Measurements from ENCODE around the gene MGME1.

MGME1 gene, protein sequence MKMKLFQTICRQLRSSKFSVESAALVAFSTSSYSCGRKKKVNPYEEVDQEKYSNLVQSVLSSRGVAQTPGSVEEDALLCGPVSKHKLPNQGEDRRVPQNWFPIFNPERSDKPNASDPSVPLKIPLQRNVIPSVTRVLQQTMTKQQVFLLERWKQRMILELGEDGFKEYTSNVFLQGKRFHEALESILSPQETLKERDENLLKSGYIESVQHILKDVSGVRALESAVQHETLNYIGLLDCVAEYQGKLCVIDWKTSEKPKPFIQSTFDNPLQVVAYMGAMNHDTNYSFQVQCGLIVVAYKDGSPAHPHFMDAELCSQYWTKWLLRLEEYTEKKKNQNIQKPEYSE

GRCh38 chr20:17968366-17969277, at the start of gene MGME1, which contains the start of gene SNX5:
Gene MGME1, plus strand, starts transcription at chr20:17969018. Its CDS starts 842 bp downstream, at chr20:17969860.
Gene SNX5, minus strand, starts transcription at chr20:17968794. Its CDS starts 369 bp downstream, at chr20:17968425.
- H3K27ac ChIP-seq (ENCODE audit: low read depth, low read length): peak within 1 kb of the TSS; percentile 99
- no peaks in the 10 kb centered on the region for H3K9me3 ChIP-seq (ENCODE audit: control insufficient read depth in 1 of 2, low read length in 2 of 2)
- peaks cover 35 to 49% of the 10 kb centered on the region in 2 donors for H3K4me1 ChIP-seq (ENCODE audit: control insufficient read depth in 1 of 2, insufficient read depth in 2 of 2, low read length in 2 of 2)
- H3K27me3 ChIP-seq (ENCODE audit: control insufficient read depth in 1 of 2, insufficient read depth in 2 of 2, low read length in 2 of 2): no peaks in the 10 kb centered on the region
- peak within 1 kb of the TSS; percentile 90 to 96 for H3K9ac ChIP-seq (ENCODE audit: low read depth in 1 of 2, low read length in 2 of 2)
- peak within 1 kb of the TSS; percentile 88 to 95 for H3K4me3 ChIP-seq (ENCODE audit: low read depth in 1 of 2, low read length in 2 of 2)
- no peaks in the 10 kb centered on the region for H3K36me3 ChIP-seq (ENCODE audit: control insufficient read depth in 1 of 2, insufficient read depth in 2 of 2, low read length in 2 of 2)

GRCh38 chr20:17919149-17919548, 49.7 kb upstream of the MGME1 start:
- Histone ChIP-seq H3K36me3 (ENCODE audit: control insufficient read depth in 1 of 2, insufficient read depth in 2 of 2, low read length in 2 of 2) (no peaks in the 10 kb centered on the region), H3K4me1 (ENCODE audit: control insufficient read depth in 1 of 2, insufficient read depth in 2 of 2, low read length in 2 of 2) (no peaks in the 10 kb centered on the region), H3K27ac (ENCODE audit: low read depth, low read length) (no peak overlapping the region), H3K27me3 (ENCODE audit: control insufficient read depth in 1 of 2, insufficient read depth in 2 of 2, low read length in 2 of 2) (no peaks in the 10 kb centered on the region), H3K9ac (ENCODE audit: low read depth in 1 of 2, low read length in 2 of 2) (no peak overlapping the region), H3K9me3 (ENCODE audit: control insufficient read depth in 1 of 2, low read length in 2 of 2) (no peaks in the 10 kb centered on the region), H3K4me3 (ENCODE audit: low read depth in 1 of 2, low read length in 2 of 2) (no peak overlapping the region)

GRCh38 chr20:17921774-17922173, 47.0 kb upstream of the MGME1 start:
- H3K4me3 ChIP-seq (ENCODE audit: low read depth in 1 of 2, low read length in 2 of 2): no peak overlapping the region
- H3K9me3 ChIP-seq (ENCODE audit: control insufficient read depth in 1 of 2, low read length in 2 of 2): no peaks in the 10 kb centered on the region
- no peaks in the 10 kb centered on the region for H3K36me3 ChIP-seq (ENCODE audit: control insufficient read depth in 1 of 2, insufficient read depth in 2 of 2, low read length in 2 of 2)
- H3K9ac ChIP-seq (ENCODE audit: low read depth in 1 of 2, low read length in 2 of 2): no peak overlapping the region
- no peak overlapping the region for H3K27ac ChIP-seq (ENCODE audit: low read depth, low read length)
- no peaks in the 10 kb centered on the region for H3K27me3 ChIP-seq (ENCODE audit: control insufficient read depth in 1 of 2, insufficient read depth in 2 of 2, low read length in 2 of 2)
- peaks cover 16 to 18% of the 10 kb centered on the region in 2 donors for H3K4me1 ChIP-seq (ENCODE audit: control insufficient read depth in 1 of 2, insufficient read depth in 2 of 2, low read length in 2 of 2)

DNA sequence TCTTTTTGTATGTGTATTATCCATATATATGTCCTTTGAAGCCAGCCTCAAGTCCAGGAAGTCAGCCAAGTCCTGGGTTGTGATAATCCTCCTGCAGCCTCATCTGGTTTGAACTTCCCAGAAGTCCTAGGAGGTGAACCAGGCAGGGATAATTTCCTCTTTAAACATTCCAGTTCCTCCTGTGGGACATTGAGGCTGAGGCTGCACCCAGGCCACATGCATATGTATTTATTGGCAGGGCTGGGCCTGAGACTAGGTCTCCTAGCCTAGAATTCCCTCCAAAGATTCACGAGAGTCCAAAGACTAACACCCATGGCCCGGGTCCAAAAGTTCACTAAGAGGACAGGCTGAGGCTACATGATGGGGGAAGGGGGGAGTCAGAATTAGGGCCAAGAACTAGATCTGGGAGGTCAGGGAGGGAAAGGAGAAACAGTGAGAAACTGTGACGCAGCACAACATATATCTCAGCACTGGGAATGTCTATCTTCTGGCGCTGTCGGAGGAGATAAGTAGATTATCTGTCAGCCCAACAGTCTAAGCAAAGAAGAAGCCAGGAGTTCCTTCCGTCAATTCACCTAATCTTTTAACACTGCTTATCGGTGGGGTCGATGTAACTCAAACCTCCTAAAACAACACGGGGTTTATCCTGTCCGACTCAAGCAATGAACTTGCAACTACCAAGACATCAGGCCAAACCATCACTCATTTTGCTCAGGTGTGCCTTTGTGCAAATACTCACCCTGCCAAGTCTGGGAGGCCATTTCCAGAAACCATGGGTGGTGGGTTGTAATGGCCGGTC, 43.5 kb upstream of the MGME1 start:
- H3K9me3 ChIP-seq (ENCODE audit: control insufficient read depth in 1 of 2, low read length in 2 of 2): no peaks in the 10 kb centered on the region
- peak overlapping the region in 1 of 2 donors; percentile 15 for H3K9ac ChIP-seq (ENCODE audit: low read depth in 1 of 2, low read length in 2 of 2)
- no peaks in the 10 kb centered on the region for H3K27me3 ChIP-seq (ENCODE audit: control insufficient read depth in 1 of 2, insufficient read depth in 2 of 2, low read length in 2 of 2)
- no peaks in the 10 kb centered on the region for H3K36me3 ChIP-seq (ENCODE audit: control insufficient read depth in 1 of 2, insufficient read depth in 2 of 2, low read length in 2 of 2)
- H3K4me1 ChIP-seq (ENCODE audit: control insufficient read depth in 1 of 2, insufficient read depth in 2 of 2, low read length in 2 of 2): peaks cover 24 to 34% of the 10 kb centered on the region in 2 donors
- peak overlapping the region in 1 of 2 donors; percentile 16 for H3K4me3 ChIP-seq (ENCODE audit: low read depth in 1 of 2, low read length in 2 of 2)
- H3K27ac ChIP-seq (ENCODE audit: low read depth, low read length): no peak overlapping the region

DNA sequence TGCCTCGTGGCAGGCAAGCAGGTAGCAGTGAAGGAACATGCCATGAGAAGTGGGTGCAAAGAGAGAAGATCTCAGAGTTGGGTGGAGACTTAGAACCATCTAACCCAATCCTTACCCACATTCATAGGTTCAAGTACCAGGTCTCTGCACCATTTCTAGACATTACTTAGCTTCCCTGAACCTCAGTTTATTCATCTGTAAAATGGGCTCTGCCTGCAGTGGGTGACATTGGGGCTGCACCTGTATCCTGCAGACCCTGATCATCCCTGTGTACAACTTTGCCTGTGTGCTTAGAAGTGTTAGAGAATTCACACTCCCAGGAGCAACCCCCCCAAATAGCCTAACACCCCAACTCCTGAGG, 42.9 kb upstream of the MGME1 start:
- Histone ChIP-seq H3K27ac (ENCODE audit: low read depth, low read length) (no peak overlapping the region), H3K4me1 (ENCODE audit: control insufficient read depth in 1 of 2, insufficient read depth in 2 of 2, low read length in 2 of 2) (peaks cover 24 to 34% of the 10 kb centered on the region in 2 donors), H3K9ac (ENCODE audit: low read depth in 1 of 2, low read length in 2 of 2) (peak overlapping the region in 1 of 2 donors; percentile 15)

DNA sequence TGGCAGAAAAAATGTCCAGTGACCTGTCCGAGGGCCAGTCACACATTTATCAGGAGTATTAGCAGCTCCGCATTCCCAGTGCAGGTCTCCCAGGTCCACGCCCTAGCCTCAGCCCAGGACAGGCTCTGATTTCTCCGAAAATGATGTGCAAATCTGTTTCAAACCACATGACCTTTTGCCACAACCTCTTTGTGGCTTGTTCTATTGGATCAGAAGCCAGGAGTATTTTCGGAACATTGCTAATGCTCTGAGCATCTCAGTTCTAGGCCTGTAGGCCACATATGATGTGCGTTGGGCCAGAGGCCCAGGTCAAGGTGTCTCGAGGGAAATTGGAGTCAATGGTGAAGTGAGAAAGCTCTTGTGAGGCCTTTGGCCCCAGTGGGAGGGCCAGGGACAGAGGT, 40.6 kb upstream of the MGME1 start:
- Histone ChIP-seq H3K4me1 (ENCODE audit: control insufficient read depth in 1 of 2, insufficient read depth in 2 of 2, low read length in 2 of 2) (peaks cover 24 to 34% of the 10 kb centered on the region in 2 donors), H3K36me3 (ENCODE audit: control insufficient read depth in 1 of 2, insufficient read depth in 2 of 2, low read length in 2 of 2) (no peaks in the 10 kb centered on the region), H3K9ac (ENCODE audit: low read depth in 1 of 2, low read length in 2 of 2) (no peak overlapping the region), H3K27me3 (ENCODE audit: control insufficient read depth in 1 of 2, insufficient read depth in 2 of 2, low read length in 2 of 2) (no peaks in the 10 kb centered on the region), H3K27ac (ENCODE audit: low read depth, low read length) (no peak overlapping the region), H3K9me3 (ENCODE audit: control insufficient read depth in 1 of 2, low read length in 2 of 2) (peaks cover 0 to 3% of the 10 kb centered on the region in 2 donors), H3K4me3 (ENCODE audit: low read depth in 1 of 2, low read length in 2 of 2) (no peak overlapping the region)

More for the DNA sequence above, 42.9 kb upstream of the MGME1 start:
- H3K4me3 ChIP-seq (ENCODE audit: low read depth in 1 of 2, low read length in 2 of 2): no peak overlapping the region
- no peaks in the 10 kb centered on the region for H3K9me3 ChIP-seq (ENCODE audit: control insufficient read depth in 1 of 2, low read length in 2 of 2)
- H3K27me3 ChIP-seq (ENCODE audit: control insufficient read depth in 1 of 2, insufficient read depth in 2 of 2, low read length in 2 of 2): no peaks in the 10 kb centered on the region
- no peaks in the 10 kb centered on the region for H3K36me3 ChIP-seq (ENCODE audit: control insufficient read depth in 1 of 2, insufficient read depth in 2 of 2, low read length in 2 of 2)

GRCh38 chr20:17928633-17929311, 40.0 kb upstream of the MGME1 start:
- H3K9ac ChIP-seq (ENCODE audit: low read depth in 1 of 2, low read length in 2 of 2): no peak overlapping the region
- peaks cover 24 to 34% of the 10 kb centered on the region in 2 donors for H3K4me1 ChIP-seq (ENCODE audit: control insufficient read depth in 1 of 2, insufficient read depth in 2 of 2, low read length in 2 of 2)
- H3K4me3 ChIP-seq (ENCODE audit: low read depth in 1 of 2, low read length in 2 of 2): no peak overlapping the region
- peak overlapping the region; percentile 39 for H3K27ac ChIP-seq (ENCODE audit: low read depth, low read length)
- H3K9me3 ChIP-seq (ENCODE audit: control insufficient read depth in 1 of 2, low read length in 2 of 2): peaks cover 0 to 3% of the 10 kb centered on the region in 2 donors
- H3K36me3 ChIP-seq (ENCODE audit: control insufficient read depth in 1 of 2, insufficient read depth in 2 of 2, low read length in 2 of 2): no peaks in the 10 kb centered on the region
- H3K27me3 ChIP-seq (ENCODE audit: control insufficient read depth in 1 of 2, insufficient read depth in 2 of 2, low read length in 2 of 2): no peaks in the 10 kb centered on the region

GRCh38 chr20:17931513-17931912, 37.3 kb upstream of the MGME1 start:
- Histone ChIP-seq H3K4me3 (ENCODE audit: low read depth in 1 of 2, low read length in 2 of 2) (no peak overlapping the region), H3K36me3 (ENCODE audit: control insufficient read depth in 1 of 2, insufficient read depth in 2 of 2, low read length in 2 of 2) (no peaks in the 10 kb centered on the region), H3K9me3 (ENCODE audit: control insufficient read depth in 1 of 2, low read length in 2 of 2) (peaks cover 0 to 3% of the 10 kb centered on the region in 2 donors), H3K27me3 (ENCODE audit: control insufficient read depth in 1 of 2, insufficient read depth in 2 of 2, low read length in 2 of 2) (no peaks in the 10 kb centered on the region), H3K27ac (ENCODE audit: low read depth, low read length) (no peak overlapping the region), H3K4me1 (ENCODE audit: control insufficient read depth in 1 of 2, insufficient read depth in 2 of 2, low read length in 2 of 2) (peaks cover 6 to 25% of the 10 kb centered on the region in 2 donors), H3K9ac (ENCODE audit: low read depth in 1 of 2, low read length in 2 of 2) (no peak overlapping the region)

- no peak overlapping the region for H3K9ac ChIP-seq (ENCODE audit: low read depth in 1 of 2, low read length in 2 of 2)
- no peaks in the 10 kb centered on the region for H3K36me3 ChIP-seq (ENCODE audit: control insufficient read depth in 1 of 2, insufficient read depth in 2 of 2, low read length in 2 of 2)
- H3K4me3 ChIP-seq (ENCODE audit: low read depth in 1 of 2, low read length in 2 of 2): no peak overlapping the region
- H3K4me1 ChIP-seq (ENCODE audit: control insufficient read depth in 1 of 2, insufficient read depth in 2 of 2, low read length in 2 of 2): peaks cover 10 to 28% of the 10 kb centered on the region in 2 donors
- no peak overlapping the region for H3K27ac ChIP-seq (ENCODE audit: low read depth, low read length)
- no peaks in the 10 kb centered on the region for H3K27me3 ChIP-seq (ENCODE audit: control insufficient read depth in 1 of 2, insufficient read depth in 2 of 2, low read length in 2 of 2)
- peaks cover 0 to 3% of the 10 kb centered on the region in 2 donors for H3K9me3 ChIP-seq (ENCODE audit: control insufficient read depth in 1 of 2, low read length in 2 of 2)
Measured at GRCh38 chr20:17932396-17932795, 36.4 kb upstream of the MGME1 start.

All from duodenal mucosa (tissue), 2 donors.